ENCODE results near the gene OR51A2.
"Not testable (repeated sequence)": the region's sequence is repeated elsewhere in the genome, so short reads cannot be mapped to it uniquely, and the experiment has no call there.

Gene OR51A2

DNA sequence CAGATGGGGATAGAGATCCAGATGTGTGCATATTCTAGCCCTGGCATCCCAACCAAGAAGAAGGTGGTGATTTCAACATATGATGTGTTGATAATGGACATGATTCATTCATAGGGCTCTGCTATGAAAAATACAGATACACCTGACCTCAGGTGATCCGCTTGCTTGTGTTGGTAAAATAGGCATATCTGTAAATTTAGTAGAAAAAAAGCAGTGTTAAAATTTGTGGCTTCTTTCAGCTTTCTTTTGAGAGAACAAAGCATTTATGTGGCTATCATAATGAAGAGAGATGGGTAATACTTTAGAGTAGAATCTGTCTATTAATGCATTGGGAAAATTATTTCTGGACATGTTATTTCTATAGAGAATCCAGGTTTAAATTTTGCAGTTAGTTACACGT is at the start of gene OR51A2:
TSS of gene OR51A2 (minus strand) at position 101 of the 400 bp plus-strand sequence. CDS start at position 101, 0 bp downstream.
- in situ Hi-C loops (cut with MboI; ENCODE audit: low sequenced_read_pairs) = not testable (repeated sequence)

GRCh38 chr11:5004424-5005274 is 49.1 kb upstream of the OR51A2 start:
- in situ Hi-C loops (cut with MboI; ENCODE audit: low sequenced_read_pairs) = no loop called here

DNA sequence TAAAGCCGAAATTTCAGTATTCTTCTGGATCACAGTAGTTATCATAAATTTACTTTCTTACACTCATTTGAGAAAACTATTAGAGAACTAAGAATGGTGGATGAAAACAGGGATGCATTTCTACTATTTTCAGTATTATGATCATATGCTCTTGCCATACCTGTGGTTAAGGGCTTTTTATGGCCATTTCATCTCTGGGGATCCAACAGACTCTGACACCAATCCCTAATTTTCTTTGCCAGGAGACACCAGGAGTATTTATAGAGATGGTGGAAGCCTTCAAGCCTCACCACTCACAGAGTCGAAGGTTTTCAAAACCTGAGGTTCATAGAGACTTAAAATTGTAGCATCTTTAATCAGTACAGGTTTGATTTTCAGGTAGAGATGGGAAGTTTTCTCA is 39.0 kb upstream of the OR51A2 start, which contains the start of gene OR51L1:
TSS of gene OR51L1 (plus strand) at position 301 of the 400 bp plus-strand sequence. CDS start 4,132 bp downstream, outside the sequence.
- in situ Hi-C loops (cut with MboI; ENCODE audit: low sequenced_read_pairs) = no loop called here

- in situ Hi-C loops (cut with MboI; ENCODE audit: low sequenced_read_pairs) = no loop called here
Measured at GRCh38 chr11:4991060-4991459, 35.5 kb upstream of the OR51A2 start.

DNA sequence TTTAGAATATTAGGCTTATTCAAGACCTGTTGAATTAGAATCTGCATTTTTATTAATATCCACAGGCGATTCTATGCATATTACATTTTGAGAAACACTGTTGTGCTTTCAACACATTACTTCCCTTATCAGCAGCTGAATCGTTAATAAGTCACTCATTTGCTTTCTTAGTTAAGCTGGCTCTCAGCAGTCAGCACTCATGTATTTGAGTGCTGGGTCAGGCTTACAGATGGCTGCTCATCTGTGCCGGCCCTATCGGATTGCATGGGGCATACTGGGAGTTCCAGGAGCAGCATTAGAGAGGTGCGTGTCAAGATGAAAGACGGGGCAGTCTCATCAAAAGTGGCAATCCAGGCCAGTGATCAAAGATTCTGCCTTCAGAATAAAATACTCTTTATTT is 28.3 kb upstream of the OR51A2 start:
- in situ Hi-C loops (cut with MboI; ENCODE audit: low sequenced_read_pairs) = no loop called here

DNA sequence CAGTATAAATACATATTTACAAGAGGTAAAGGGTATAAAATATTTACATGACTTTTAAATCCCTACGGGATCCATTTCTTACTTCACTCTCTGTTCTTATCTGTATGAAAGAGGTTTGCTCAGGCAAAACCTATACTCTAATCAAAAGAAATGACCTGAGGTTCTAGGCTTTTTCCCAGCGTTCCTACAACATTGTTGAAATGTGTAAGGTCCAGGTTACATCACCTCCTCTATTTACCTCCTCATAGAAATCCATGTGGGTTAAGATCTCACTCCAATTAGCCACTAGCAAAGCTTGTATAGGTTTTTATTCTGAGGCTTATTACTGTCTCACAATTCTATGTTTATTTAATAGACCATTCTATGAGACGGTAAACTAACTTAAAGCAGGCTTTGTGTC is 27.2 kb upstream of the OR51A2 start:
- in situ Hi-C loops (cut with MboI; ENCODE audit: low sequenced_read_pairs) = no loop called here

DNA sequence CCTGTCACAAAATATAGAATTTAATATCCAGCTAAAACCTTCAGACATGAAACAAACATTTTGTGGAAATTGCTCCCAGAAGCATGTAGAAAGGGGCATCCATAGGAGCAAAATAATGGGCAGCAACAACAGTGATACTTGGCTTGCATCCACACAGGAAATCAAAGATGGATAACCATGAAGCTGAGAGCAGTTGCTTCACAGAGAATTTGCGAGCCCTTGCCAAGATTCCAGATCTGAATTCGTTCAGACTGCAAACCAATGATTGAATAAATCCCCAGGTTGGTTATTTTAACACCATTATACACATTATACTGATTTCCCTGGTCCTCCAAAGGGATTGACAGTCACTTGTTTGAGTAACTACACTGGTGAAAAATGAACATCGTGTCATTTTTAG is 23.5 kb upstream of the OR51A2 start:
- in situ Hi-C loops (cut with MboI; ENCODE audit: low sequenced_read_pairs) = no loop called here

DNA sequence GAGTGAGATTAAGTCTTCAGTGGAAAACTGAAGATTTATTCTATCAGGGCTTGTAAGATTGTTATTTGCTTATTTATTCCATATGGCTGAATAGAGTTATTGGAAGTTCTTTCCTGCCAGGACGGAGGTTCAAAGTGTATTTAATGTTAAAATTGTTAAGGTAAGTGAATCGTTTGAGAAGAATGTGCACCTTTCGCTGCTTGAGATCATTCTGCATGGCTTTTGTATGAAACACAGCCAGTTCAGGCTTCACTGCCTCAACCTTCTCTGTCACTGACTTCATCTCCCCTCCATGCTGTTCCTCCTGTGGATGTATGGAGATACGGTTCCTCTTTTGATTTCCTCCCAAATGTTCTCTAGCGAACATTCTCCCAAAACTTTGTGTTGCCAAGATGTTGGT is 19.9 kb upstream of the OR51A2 start:
- in situ Hi-C loops (cut with MboI; ENCODE audit: low sequenced_read_pairs) = no loop called here

- in situ Hi-C loops (cut with MboI; ENCODE audit: low sequenced_read_pairs) = no loop called here
Measured at GRCh38 chr11:4962816-4963215, 7.3 kb upstream of the OR51A2 start.

DNA sequence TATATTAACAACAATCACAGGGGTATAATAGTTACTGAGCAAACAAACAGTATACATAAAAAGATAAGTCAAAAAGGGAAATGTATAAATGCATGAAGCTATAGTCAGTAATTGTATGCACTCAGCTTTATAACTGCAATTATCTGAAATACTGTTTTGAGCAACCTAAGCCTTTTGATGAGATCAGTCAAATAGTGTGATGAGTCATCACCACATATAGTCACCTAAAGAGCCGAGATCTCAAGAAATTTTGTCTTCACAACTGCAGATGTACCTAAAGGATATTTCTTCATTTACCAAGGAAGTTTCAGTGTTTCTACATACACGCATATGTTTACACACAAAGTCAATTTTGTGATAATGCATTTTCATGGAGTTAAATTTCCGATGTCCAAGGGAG is 5.4 kb upstream of the OR51A2 start:
- in situ Hi-C loops (cut with MboI; ENCODE audit: low sequenced_read_pairs) = no loop called here

GRCh38 chr11:4957396-4957795 is 1.9 kb upstream of the OR51A2 start:
- in situ Hi-C loops (cut with MboI; ENCODE audit: low sequenced_read_pairs) = no loop called here

DNA sequence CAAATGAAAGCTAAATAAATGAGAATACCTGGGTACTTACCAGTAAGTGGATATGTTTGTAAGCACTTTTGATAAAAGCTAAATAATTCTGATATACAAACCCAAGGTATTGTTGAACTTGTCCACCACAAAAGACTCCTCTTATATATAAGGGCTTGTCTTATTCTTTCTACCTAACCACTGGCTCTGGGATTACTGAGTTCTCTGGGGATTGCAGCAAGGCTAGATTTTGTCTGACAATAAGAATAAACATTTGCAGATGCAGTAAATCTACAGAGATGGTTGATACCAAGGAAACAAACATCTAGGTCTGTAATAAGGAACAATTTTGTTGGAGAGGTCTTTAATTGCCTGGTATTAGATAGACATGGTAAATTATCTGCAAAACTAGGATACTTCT is 8.0 kb downstream of the OR51A2 start, which contains the start of gene OR51A4:
TSS of gene OR51A4 (minus strand) at position 101 of the 400 bp plus-strand sequence. CDS start 505 bp downstream, outside the sequence.
- in situ Hi-C loops (cut with MboI; ENCODE audit: low sequenced_read_pairs) = no loop called here

GRCh38 chr11:4936745-4937144 is 18.8 kb downstream of the OR51A2 start:
- in situ Hi-C loops (cut with MboI; ENCODE audit: low sequenced_read_pairs) = no loop called here

DNA sequence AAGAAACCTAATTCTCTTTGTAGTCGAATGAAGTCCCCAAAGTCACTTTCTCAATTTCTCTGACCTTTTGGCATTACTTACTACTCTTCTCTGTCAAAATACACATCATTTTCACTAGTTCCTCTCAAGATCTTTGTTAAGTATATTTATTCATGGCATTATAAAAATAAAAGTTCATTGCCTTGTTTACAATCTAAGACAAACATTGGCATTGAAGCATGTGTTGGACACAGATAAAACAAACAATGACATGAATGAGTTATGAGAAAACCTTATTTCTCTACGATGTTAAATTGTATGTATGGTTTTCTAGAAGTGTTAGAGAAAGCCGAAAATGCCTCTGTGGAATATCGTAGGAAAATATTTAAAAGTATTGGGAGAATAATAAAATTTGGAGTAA is 22.8 kb downstream of the OR51A2 start:
- in situ Hi-C loops (cut with MboI; ENCODE audit: low sequenced_read_pairs) = no loop called here

GRCh38 chr11:4926608-4927007 is 28.9 kb downstream of the OR51A2 start:
- in situ Hi-C loops (cut with MboI; ENCODE audit: low sequenced_read_pairs) = no loop called here

DNA sequence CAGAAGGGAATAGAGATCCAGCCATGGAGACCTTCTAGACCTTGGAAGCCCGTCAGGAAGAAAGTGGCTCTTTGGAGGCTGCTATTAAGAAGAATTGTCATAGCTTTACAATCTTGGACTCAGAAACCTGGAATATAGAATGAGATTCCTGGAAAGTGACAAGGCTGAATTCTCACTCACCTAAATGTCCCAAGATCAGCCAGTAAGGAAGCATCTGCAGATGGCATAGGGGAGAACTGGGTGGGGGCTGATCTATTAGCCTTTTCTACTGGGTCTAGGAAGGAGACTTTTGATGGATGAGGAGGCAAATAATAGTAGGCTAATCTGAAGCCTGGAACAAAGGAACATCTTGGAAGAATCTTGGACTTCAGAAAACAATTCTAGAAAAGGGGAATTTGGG is 31.3 kb downstream of the OR51A2 start, which contains the start of gene OR51G1:
TSS of gene OR51G1 (minus strand) at position 101 of the 400 bp plus-strand sequence. CDS start at position 101, 0 bp downstream.
- in situ Hi-C loops (cut with MboI; ENCODE audit: low sequenced_read_pairs) = no loop called here

GRCh38 chr11:4922304-4922703 is 33.2 kb downstream of the OR51A2 start:
- in situ Hi-C loops (cut with MboI; ENCODE audit: low sequenced_read_pairs) = no loop called here

- in situ Hi-C loops (cut with MboI; ENCODE audit: low sequenced_read_pairs) = no loop called here
Measured at GRCh38 chr11:4921796-4922195, 33.7 kb downstream of the OR51A2 start.

- in situ Hi-C loops (cut with MboI; ENCODE audit: low sequenced_read_pairs) = no loop called here
Measured at GRCh38 chr11:4919250-4919649, 36.3 kb downstream of the OR51A2 start, which contains the start of gene OR51G2. Gene OR51G2 (minus strand): TSS chr11:4919350. CDS start chr11:4915663, 3,687 bp downstream.

DNA sequence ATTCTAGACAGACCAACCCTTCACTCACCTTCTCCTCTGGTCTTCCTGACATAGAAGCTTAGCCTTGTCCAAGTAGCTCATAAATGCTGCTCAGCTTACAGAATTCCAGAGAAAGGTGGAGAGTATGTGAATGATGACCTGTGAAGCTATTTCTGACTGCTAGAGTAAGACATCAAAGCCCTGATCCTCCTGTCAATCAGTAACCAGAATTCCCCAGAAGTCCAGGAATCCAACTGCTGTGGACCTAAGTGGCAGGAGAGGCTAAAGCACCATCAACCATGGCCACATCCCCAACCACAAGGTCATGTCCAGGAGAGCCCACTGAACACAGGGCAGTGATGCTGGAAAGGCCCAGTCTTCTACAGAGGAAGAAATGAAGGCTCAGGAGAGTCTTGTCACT is 38.9 kb downstream of the OR51A2 start:
- in situ Hi-C loops (cut with MboI; ENCODE audit: low sequenced_read_pairs) = no loop called here

Data from HL-60/S4 treated with phorbol 12-myristate 13-acetate at 8.2 ng/mL for 4 days and 3 days (cell line).